ENCODE results near the gene REX1BD.

GRCh38 chr19:18566953-18567352, 21.6 kb upstream of the REX1BD start:
- TF ChIP-seq CTCF (IDR thresholded peaks at IDR 0.05; ENCODE audit: borderline replicate concordance, extremely low read depth, low read length, poor library complexity, severe bottlenecking) = no peak
- TF ChIP-seq EZH2 (IDR thresholded peaks at IDR 0.05; ENCODE audit: borderline replicate concordance, low read depth, low read length, severe bottlenecking) = no peak
